ENCODE data around the gene MID1. TPM values are rescaled to one million over a fixed set of nuclear protein-coding genes. Genes with fewer than 3 reads are reported as not detected.
A peak's percentile ranks its signal among the peaks of the same experiment; 100 is the strongest.

MID1 gene
- polyA plus RNA-seq, 1 donor: 11.1 TPM

DNA sequence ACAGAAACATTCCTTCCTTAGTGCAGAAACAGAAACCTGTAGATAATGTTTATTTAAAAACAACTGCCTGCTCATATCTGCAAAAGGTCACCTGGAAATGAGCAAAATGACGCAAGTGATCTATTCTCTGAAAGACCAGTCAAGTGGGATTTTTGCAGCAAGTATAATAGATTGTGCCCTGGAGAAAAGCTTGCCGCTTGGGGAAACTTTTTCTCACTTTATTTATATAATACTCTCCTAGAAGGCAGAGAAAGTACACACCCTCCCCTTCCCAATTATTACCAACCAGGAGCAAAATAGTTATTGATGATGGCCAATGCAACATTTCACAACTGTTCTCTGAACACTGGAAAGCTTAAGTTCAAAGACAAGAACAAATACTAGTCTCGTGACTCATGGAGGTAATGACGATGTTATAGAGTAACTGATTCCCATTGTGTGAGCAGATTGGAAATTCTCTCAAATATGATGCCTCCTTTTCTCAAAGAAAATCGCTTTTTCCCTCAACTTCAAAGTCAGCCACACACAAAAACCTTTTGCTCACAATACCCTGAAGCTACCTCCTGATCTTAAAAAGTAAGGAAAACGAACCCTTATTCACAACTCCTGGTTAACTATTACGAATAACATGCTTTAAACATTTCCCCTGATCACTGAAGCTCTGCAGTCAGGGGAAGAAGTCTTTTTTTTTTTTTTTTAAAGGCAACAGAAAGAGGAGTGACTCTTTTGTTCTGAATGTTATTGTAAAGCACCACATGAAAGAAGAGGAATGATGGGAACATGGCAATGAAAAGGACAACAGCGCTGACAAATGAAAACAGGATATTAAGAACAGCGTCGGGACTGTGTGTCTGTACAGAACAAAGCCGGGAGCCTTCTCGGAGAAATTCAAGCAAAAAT lies 41.0 kb downstream of the MID1 start:
- Histone ChIP-seq H3K4me1 (ENCODE audit: control insufficient read depth, insufficient read depth, low read length) (peaks cover 8% of the 10 kb centered on the region), H3K27ac (ENCODE audit: low read length) (peak overlapping the region; percentile 49), H3K4me3 (ENCODE audit: low read length) (no peak overlapping the region), H3K27me3 (ENCODE audit: control insufficient read depth, insufficient read depth, low read length) (no peaks in the 10 kb centered on the region), H3K9me3 (ENCODE audit: control insufficient read depth, low read depth, low read length) (peaks cover 6% of the 10 kb centered on the region), H3K36me3 (ENCODE audit: control insufficient read depth, insufficient read depth, low read length) (no peaks in the 10 kb centered on the region)
- DNase-seq: peak; percentile 25 to 52
- WGBS (ENCODE audit: insufficient coverage, low lambda C conversion rate): 20% methylated on average over 1 of the region's 12 CpGs

DNA sequence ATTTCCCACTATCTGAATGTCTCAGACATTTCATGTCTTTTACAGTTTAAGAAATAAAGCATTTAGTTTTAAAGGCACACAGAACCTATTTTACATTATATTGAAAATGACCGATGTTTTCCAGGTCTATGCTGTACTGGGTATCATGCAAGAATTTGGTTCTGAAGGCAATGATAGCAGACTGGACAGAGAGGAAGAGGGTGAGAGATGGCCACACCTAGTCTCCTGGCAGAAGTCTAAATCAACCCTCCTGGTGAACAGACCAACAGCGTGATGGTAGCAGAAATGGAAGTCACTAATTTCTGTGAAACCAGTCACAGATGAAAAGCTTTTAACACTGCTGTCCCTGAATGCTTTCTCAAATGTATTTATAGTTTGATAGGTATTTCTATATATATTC lies 41.9 kb downstream of the MID1 start:
- no peaks in the 10 kb centered on the region for H3K9me3 ChIP-seq (ENCODE audit: control insufficient read depth, low read depth, low read length)
- H3K36me3 ChIP-seq (ENCODE audit: control insufficient read depth, insufficient read depth, low read length): no peaks in the 10 kb centered on the region
- H3K27ac ChIP-seq (ENCODE audit: low read length): peak overlapping the region; percentile 49
- DNase-seq: no peak
- peaks cover 8% of the 10 kb centered on the region for H3K4me1 ChIP-seq (ENCODE audit: control insufficient read depth, insufficient read depth, low read length)
- no CpG with 5 or more reads among the region's 2 CpGs for WGBS (ENCODE audit: insufficient coverage, low lambda C conversion rate)
- H3K27me3 ChIP-seq (ENCODE audit: control insufficient read depth, insufficient read depth, low read length): no peaks in the 10 kb centered on the region
- H3K4me3 ChIP-seq (ENCODE audit: low read length): no peak overlapping the region

DNA sequence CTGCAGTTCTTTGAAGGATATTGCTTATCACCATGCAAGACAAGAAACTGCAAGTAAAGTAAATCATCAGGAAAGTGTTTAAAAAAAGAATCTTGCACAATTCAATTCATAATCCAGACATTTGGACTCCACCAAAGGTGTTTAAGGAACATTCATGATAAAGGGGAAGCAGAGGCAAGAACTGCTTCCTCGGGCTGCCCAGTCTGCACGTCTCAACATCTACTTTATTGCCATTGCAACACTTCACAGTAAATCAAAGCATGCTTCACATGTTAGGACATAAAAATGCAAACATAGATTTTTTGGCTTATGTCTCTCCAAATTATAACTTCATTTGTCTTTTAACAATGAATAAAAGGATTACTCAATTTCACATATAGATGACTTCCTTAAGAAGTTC lies 42.5 kb downstream of the MID1 start:
- peak; percentile 59 to 69 for DNase-seq
- H3K27ac ChIP-seq (ENCODE audit: low read length): peak overlapping the region; percentile 49

GRCh38 chrX:10576777-10577447 lies 43.5 kb downstream of the MID1 start:
- H3K27me3 ChIP-seq (ENCODE audit: control insufficient read depth, insufficient read depth, low read length): no peaks in the 10 kb centered on the region
- peak overlapping the region; percentile 49 for H3K27ac ChIP-seq (ENCODE audit: low read length)
- no peaks in the 10 kb centered on the region for H3K9me3 ChIP-seq (ENCODE audit: control insufficient read depth, low read depth, low read length)
- H3K4me1 ChIP-seq (ENCODE audit: control insufficient read depth, insufficient read depth, low read length): peaks cover 8% of the 10 kb centered on the region
- no peak for DNase-seq
- H3K4me3 ChIP-seq (ENCODE audit: low read length): no peak overlapping the region
- H3K36me3 ChIP-seq (ENCODE audit: control insufficient read depth, insufficient read depth, low read length): no peaks in the 10 kb centered on the region
- WGBS (ENCODE audit: insufficient coverage, low lambda C conversion rate): no CpG with 5 or more reads among the region's 16 CpGs

More for the DNA sequence above, 42.5 kb downstream of the MID1 start:
- Histone ChIP-seq H3K4me1 (ENCODE audit: control insufficient read depth, insufficient read depth, low read length) (peaks cover 8% of the 10 kb centered on the region), H3K9me3 (ENCODE audit: control insufficient read depth, low read depth, low read length) (no peaks in the 10 kb centered on the region), H3K4me3 (ENCODE audit: low read length) (no peak overlapping the region), H3K36me3 (ENCODE audit: control insufficient read depth, insufficient read depth, low read length) (no peaks in the 10 kb centered on the region), H3K27me3 (ENCODE audit: control insufficient read depth, insufficient read depth, low read length) (no peaks in the 10 kb centered on the region)
- no CpG with 5 or more reads among the region's 2 CpGs for WGBS (ENCODE audit: insufficient coverage, low lambda C conversion rate)

DNA sequence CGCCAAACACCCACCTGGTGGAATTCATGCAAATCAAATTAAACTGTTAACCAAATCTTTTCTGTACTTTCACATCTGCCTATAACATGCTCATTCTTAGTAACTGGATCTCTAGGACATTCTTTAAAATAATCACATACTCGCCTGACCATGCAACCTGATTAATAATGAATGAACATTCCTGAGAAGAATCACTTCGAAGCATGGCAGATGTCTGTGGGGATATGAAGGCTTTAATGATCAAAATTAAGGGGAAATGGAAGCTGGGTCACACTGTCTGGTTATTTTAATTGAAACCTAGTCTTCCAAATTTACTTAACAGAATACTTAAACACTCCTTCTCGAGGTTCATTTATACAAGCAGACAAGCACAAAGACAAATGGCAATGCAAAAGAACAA lies 44.2 kb downstream of the MID1 start:
- Histone ChIP-seq H3K4me1 (ENCODE audit: control insufficient read depth, insufficient read depth, low read length) (peaks cover 8% of the 10 kb centered on the region), H3K36me3 (ENCODE audit: control insufficient read depth, insufficient read depth, low read length) (no peaks in the 10 kb centered on the region), H3K27ac (ENCODE audit: low read length) (no peak overlapping the region), H3K4me3 (ENCODE audit: low read length) (no peak overlapping the region), H3K27me3 (ENCODE audit: control insufficient read depth, insufficient read depth, low read length) (no peaks in the 10 kb centered on the region), H3K9me3 (ENCODE audit: control insufficient read depth, low read depth, low read length) (no peaks in the 10 kb centered on the region)
- no peak for DNase-seq
- WGBS (ENCODE audit: insufficient coverage, low lambda C conversion rate): no CpG with 5 or more reads among the region's 4 CpGs

DNA sequence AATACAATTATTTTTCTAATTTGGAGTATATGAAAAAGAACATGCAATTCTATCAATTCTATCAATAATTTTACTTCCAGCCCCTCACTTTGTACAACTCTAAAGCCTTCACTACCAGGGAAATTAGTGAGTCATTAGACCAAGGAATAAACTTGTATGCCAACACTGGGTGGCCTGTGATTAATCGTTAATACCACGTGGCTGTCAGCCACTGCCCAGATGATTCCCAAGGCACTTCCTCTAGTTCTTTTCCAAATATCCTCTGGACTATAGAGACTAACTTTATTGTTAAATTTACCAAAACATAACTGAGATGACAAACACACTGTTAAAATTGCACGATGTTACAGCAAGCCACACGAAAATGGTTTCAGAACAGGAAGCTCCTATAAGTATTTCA lies 45.7 kb downstream of the MID1 start:
- WGBS (ENCODE audit: insufficient coverage, low lambda C conversion rate): no CpG with 5 or more reads among the region's 4 CpGs
- Histone ChIP-seq H3K4me3 (ENCODE audit: low read length) (no peak overlapping the region), H3K27ac (ENCODE audit: low read length) (no peak overlapping the region), H3K4me1 (ENCODE audit: control insufficient read depth, insufficient read depth, low read length) (peaks cover 8% of the 10 kb centered on the region), H3K36me3 (ENCODE audit: control insufficient read depth, insufficient read depth, low read length) (no peaks in the 10 kb centered on the region), H3K9me3 (ENCODE audit: control insufficient read depth, low read depth, low read length) (no peaks in the 10 kb centered on the region), H3K27me3 (ENCODE audit: control insufficient read depth, insufficient read depth, low read length) (no peaks in the 10 kb centered on the region)
- no peak for DNase-seq

- no CpG with 5 or more reads among the region's 1 CpG for WGBS (ENCODE audit: insufficient coverage, low lambda C conversion rate)
- peaks cover 4% of the 10 kb centered on the region for H3K36me3 ChIP-seq (ENCODE audit: control insufficient read depth, insufficient read depth, low read length)
- H3K9me3 ChIP-seq (ENCODE audit: control insufficient read depth, low read depth, low read length): no peaks in the 10 kb centered on the region
- no peak overlapping the region for H3K27ac ChIP-seq (ENCODE audit: low read length)
- H3K4me1 ChIP-seq (ENCODE audit: control insufficient read depth, insufficient read depth, low read length): no peaks in the 10 kb centered on the region
- no peaks in the 10 kb centered on the region for H3K27me3 ChIP-seq (ENCODE audit: control insufficient read depth, insufficient read depth, low read length)
- H3K4me3 ChIP-seq (ENCODE audit: low read length): no peak overlapping the region
- no peak for DNase-seq
These were observed 49.1 kb downstream of the MID1 start for GRCh38 chrX:10571260-10571659.

GRCh38 chrX:10570601-10571000 lies 49.8 kb downstream of the MID1 start:
- H3K36me3 ChIP-seq (ENCODE audit: control insufficient read depth, insufficient read depth, low read length): peaks cover 4% of the 10 kb centered on the region
- no peak overlapping the region for H3K4me3 ChIP-seq (ENCODE audit: low read length)
- no peaks in the 10 kb centered on the region for H3K4me1 ChIP-seq (ENCODE audit: control insufficient read depth, insufficient read depth, low read length)
- no peak for DNase-seq
- no CpG with 5 or more reads among the region's 1 CpG for WGBS (ENCODE audit: insufficient coverage, low lambda C conversion rate)
- no peaks in the 10 kb centered on the region for H3K27me3 ChIP-seq (ENCODE audit: control insufficient read depth, insufficient read depth, low read length)
- no peaks in the 10 kb centered on the region for H3K9me3 ChIP-seq (ENCODE audit: control insufficient read depth, low read depth, low read length)
- H3K27ac ChIP-seq (ENCODE audit: low read length): no peak overlapping the region

GRCh38 chrX:10569946-10570345 lies 50.4 kb downstream of the MID1 start:
- no peaks in the 10 kb centered on the region for H3K4me1 ChIP-seq (ENCODE audit: control insufficient read depth, insufficient read depth, low read length)
- no peak overlapping the region for H3K27ac ChIP-seq (ENCODE audit: low read length)
- peaks cover 4% of the 10 kb centered on the region for H3K36me3 ChIP-seq (ENCODE audit: control insufficient read depth, insufficient read depth, low read length)
- H3K4me3 ChIP-seq (ENCODE audit: low read length): no peak overlapping the region
- WGBS (ENCODE audit: insufficient coverage, low lambda C conversion rate): 80% methylated on average over 1 of the region's 4 CpGs
- H3K27me3 ChIP-seq (ENCODE audit: control insufficient read depth, insufficient read depth, low read length): no peaks in the 10 kb centered on the region
- no peaks in the 10 kb centered on the region for H3K9me3 ChIP-seq (ENCODE audit: control insufficient read depth, low read depth, low read length)
- DNase-seq: no peak

DNA sequence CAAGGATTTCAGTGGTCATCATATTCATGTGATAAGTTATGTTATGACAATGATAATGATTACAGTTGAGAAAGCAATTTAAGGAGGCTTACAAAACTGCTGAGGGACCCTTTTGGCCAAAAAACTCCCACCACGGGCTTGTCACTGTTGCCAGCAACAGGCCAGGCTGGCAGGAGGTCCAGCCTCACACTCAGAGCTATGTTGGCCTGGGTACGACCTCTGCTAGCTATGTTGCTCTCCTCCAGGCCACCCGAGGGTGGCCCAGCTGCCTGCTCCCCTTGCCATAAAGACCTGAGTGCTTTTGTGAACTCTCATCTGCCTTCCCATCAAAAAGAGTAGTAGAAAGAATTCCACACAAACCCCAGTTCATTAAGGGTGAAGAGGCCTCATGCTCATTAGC lies 52.0 kb downstream of the MID1 start:
- H3K4me3 ChIP-seq (ENCODE audit: low read length): no peak overlapping the region
- DNase-seq: no peak
- H3K27me3 ChIP-seq (ENCODE audit: control insufficient read depth, insufficient read depth, low read length): no peaks in the 10 kb centered on the region
- no peak overlapping the region for H3K27ac ChIP-seq (ENCODE audit: low read length)
- no CpG with 5 or more reads among the region's 3 CpGs for WGBS (ENCODE audit: insufficient coverage, low lambda C conversion rate)
- H3K4me1 ChIP-seq (ENCODE audit: control insufficient read depth, insufficient read depth, low read length): no peaks in the 10 kb centered on the region
- peaks cover 4% of the 10 kb centered on the region for H3K36me3 ChIP-seq (ENCODE audit: control insufficient read depth, insufficient read depth, low read length)
- H3K9me3 ChIP-seq (ENCODE audit: control insufficient read depth, low read depth, low read length): no peaks in the 10 kb centered on the region
